GM12878 (cell line): ENCODE results near the gene LCAT. TPM values are rescaled to one million over a fixed set of nuclear protein-coding genes. Genes with fewer than 3 reads are reported as not detected.

Experiments used
- BHLHE40 ChIP-seq, 2 experiments: fragments of 450-650 bp in 1 of 2; IDR thresholded peaks; 2 replicates each; pipeline ENCODE4 v1.6.1; 2011 to 2017; ENCODE audit warnings: low read depth in 2 of 2, borderline replicate concordance in 1 of 2, improper control_type of control experiment in 1 of 2, low read length in 1 of 2, mild to moderate bottlenecking in 1 of 2
- CBFB ChIP-seq: IDR thresholded peaks from 2 replicates; pipeline ENCODE4 v1.6.1; 2016; ENCODE audit warnings: antibody characterized with exemption, low read depth
- CBX3 ChIP-seq: fragments of 200-600 bp; sonication (generic); IDR thresholded peaks from 2 replicates; pipeline ENCODE4 v1.6.1; 2016; ENCODE audit warnings: low read depth, borderline replicate concordance
- CBX5 ChIP-seq: sonication (generic); IDR thresholded peaks from 2 replicates; pipeline ENCODE4 v1.6.1; 2016; ENCODE audit warnings: low read depth, moderate library complexity, mild to moderate bottlenecking, inconsistent platforms
- EP300 ChIP-seq, 2 experiments: fragments of 150-350 bp in 1 of 2; IDR thresholded peaks; 2 replicates each; pipeline ENCODE4 v1.6.1; 2011 to 2012; ENCODE audit warnings: low read depth in 2 of 2, low read length in 2 of 2, borderline replicate concordance in 1 of 2, improper control_type of control experiment in 1 of 2, inconsistent platforms in 1 of 2; ENCODE audit not compliant: control insufficient read depth in 1 of 2
- NFYB ChIP-seq: IDR thresholded peaks from 2 replicates; pipeline ENCODE4 v1.6.1; 2011; ENCODE audit warnings: low read depth, mild to moderate bottlenecking, low read length, improper control_type of control experiment, moderate library complexity; ENCODE audit not compliant: insufficient read depth
- NRF1 ChIP-seq: conservative IDR thresholded peaks from 2 replicates; pipeline ENCODE4 v1.6.1; 2011; ENCODE audit warnings: mild to moderate bottlenecking, low read depth, low read length, improper control_type of control experiment
- POLR2AphosphoS2 ChIP-seq: IDR thresholded peaks from 2 replicates; pipeline ENCODE4 v1.6.1; 2011; ENCODE audit warnings: low read depth, mild to moderate bottlenecking, low read length, improper control_type of control experiment, moderate library complexity
- POU2F2 ChIP-seq: IDR thresholded peaks from 3 replicates; pipeline ENCODE4 v1.6.1; 2011; ENCODE audit warnings: low read depth, mild to moderate bottlenecking, low read length, borderline replicate concordance
- RAD51 ChIP-seq: fragments of 450-650 bp; IDR thresholded peaks from 2 replicates; pipeline ENCODE4 v1.6.1; 2016; ENCODE audit warnings: moderate library complexity, mild to moderate bottlenecking, inconsistent platforms
- RB1 ChIP-seq: fragments of 450-650 bp; formaldehyde crosslinking; IDR thresholded peaks from 2 replicates; pipeline ENCODE4 v1.6.1; 2017; ENCODE audit warnings: mild to moderate bottlenecking, borderline replicate concordance
- RUNX3 ChIP-seq: IDR thresholded peaks from 2 replicates; pipeline ENCODE4 v1.6.1; 2012; ENCODE audit warnings: low read length, inconsistent platforms
- SIX5 ChIP-seq: IDR thresholded peaks from 2 replicates; pipeline ENCODE4 v1.6.1; 2011; ENCODE audit warnings: mild to moderate bottlenecking, low read depth, low read length, moderate library complexity; ENCODE audit not compliant: severe bottlenecking
- SMC3 ChIP-seq: IDR thresholded peaks from 2 replicates; pipeline ENCODE4 v1.6.1; 2011; ENCODE audit warnings: low read length, improper control_type of control experiment, borderline replicate concordance
- SREBF2 ChIP-seq: IDR thresholded peaks from 2 replicates; pipeline ENCODE4 v1.6.1; 2012; ENCODE audit warnings: mild to moderate bottlenecking, low read length
- TAF1 ChIP-seq: IDR thresholded peaks from 2 replicates; pipeline ENCODE4 v1.6.1; 2011; ENCODE audit warnings: mild to moderate bottlenecking, low read depth, low read length, borderline replicate concordance
- ZBED1 ChIP-seq: IDR thresholded peaks from 2 replicates; pipeline ENCODE4 v1.6.1; 2016; ENCODE audit warnings: borderline replicate concordance
- ZNF384 ChIP-seq: IDR thresholded peaks from 2 replicates; pipeline ENCODE4 v1.6.1; 2012; ENCODE audit warnings: low read depth, mild to moderate bottlenecking, low read length, improper control_type of control experiment, borderline replicate concordance
- polyA plus RNA-seq, 11 experiments: library from polyadenylated mRNA; depleted of rRNA in 4 of 11; unstranded in 6 of 11; stranded (reverse) in 5 of 11; fragments of >200 nt; fragmentation: Nextera tagmentation in 4 of 11; fragmentation: Illumina TruSeq in 1 of 11; extraction: Ambion mirVana in 4 of 11; extraction: Trizol in 1 of 11; gene quantifications; 1 replicate in 1 of 11; 2 replicates in 10 of 11; pipeline versions ENCODE4 v1.2.1 to v1.2.3, GENCODE V29; 2011 to 2016; ENCODE audit warnings: inconsistent platforms in 2 of 11, missing spikeins in 2 of 11, low read depth in 1 of 11
- total RNA-seq, 4 experiments: library from RNA; depleted of rRNA in 3 of 4; stranded (reverse); fragments of >200 nt in 3 of 4; fragmentation: Illumina TruSeq in 1 of 4; extraction: Trizol in 1 of 4; gene quantifications; 2 replicates each; pipeline versions ENCODE4 v1.2.1 to v1.2.3, GENCODE V29; 2013 to 2021
- TF ChIP-seq, protein P1 (sequence below): fragments of 450-650 bp; IDR thresholded peaks from 2 replicates; pipeline ENCODE4 v1.6.1; 2017; ENCODE audit warnings: borderline replicate concordance
- TF ChIP-seq, protein P2 (sequence below): fragments of 450-650 bp; conservative IDR thresholded peaks from 2 replicates; pipeline ENCODE4 v1.6.1; 2017; ENCODE audit warnings: mild to moderate bottlenecking, moderate library complexity
- TF ChIP-seq, protein P3 (sequence below): fragments of 450-650 bp; formaldehyde crosslinking; IDR thresholded peaks from 2 replicates; pipeline ENCODE4 v1.4.0; 2022; ENCODE audit warnings: mild to moderate bottlenecking, moderate library complexity
- TF ChIP-seq, protein P4 (sequence below): IDR thresholded peaks from 2 replicates; pipeline ENCODE4 v1.6.1; 2011; ENCODE audit warnings: low read depth, low read length, improper control_type of control experiment, borderline replicate concordance

Gene LCAT
- total and polyA plus RNA-seq, 10 of the 15 experiments (the other 5 are each of a cell fraction or from before 2014, with no cell fraction given) = 0.61 to 11.7 (median 3.3) TPM

DNA sequence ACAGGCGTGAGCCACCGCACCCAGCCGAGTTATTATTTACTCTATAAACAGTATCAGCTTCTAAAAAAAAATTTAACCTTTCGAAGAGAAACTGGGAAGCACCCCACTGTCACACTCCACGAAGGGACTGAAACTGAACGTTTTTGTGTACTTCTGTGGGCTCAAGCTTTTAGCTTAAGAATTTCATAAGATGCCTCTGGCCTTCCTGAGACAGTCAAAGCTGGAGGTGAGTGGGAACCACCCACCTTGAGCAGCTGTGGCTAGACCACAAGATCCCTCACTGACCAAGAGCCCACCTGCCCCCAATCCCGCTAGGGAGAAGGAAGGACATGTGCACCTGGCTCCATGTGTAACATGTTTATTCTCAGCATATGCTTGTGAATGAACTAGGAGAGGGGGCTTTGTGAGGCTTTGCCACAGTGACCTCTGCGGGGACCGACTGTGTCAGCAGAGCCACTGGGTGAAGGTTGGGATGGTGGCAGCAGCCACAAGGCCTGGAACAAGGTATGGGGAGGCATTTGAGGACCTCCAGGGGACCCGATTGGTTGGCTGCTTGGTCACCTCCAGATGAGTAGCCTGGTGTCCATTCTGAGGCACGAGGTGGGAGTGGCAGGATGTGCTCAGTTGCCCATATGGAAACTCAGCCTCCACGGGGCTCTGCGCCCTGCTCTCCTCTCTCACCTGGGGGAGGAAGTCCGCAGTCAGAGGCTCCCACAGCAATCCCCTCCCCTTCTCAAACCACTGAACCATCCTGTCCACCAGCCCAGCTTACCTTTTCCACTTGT, 31.6 kb upstream of the LCAT start (continued):
- peak; percentile 33; the same call in 1 of the 2 replicates for TF ChIP-seq NFYB
- TF ChIP-seq ZBED1 = 0 out of 2 replicates have a peak, but pooled peaks have one; percentile 30
- TF ChIP-seq CBX5 = no peak
- TF ChIP-seq SREBF2 = no peak
- TF ChIP-seq NRF1 = no peak
- no peak for TF ChIP-seq CBX3
- TF ChIP-seq TAF1 = no peak; the same call in 1 of the 2 replicates
- TF ChIP-seq POU2F2 = no peak
- no peak for TF ChIP-seq RAD51
- no peak for TF ChIP-seq ZNF384
- TF ChIP-seq, protein P1, sequence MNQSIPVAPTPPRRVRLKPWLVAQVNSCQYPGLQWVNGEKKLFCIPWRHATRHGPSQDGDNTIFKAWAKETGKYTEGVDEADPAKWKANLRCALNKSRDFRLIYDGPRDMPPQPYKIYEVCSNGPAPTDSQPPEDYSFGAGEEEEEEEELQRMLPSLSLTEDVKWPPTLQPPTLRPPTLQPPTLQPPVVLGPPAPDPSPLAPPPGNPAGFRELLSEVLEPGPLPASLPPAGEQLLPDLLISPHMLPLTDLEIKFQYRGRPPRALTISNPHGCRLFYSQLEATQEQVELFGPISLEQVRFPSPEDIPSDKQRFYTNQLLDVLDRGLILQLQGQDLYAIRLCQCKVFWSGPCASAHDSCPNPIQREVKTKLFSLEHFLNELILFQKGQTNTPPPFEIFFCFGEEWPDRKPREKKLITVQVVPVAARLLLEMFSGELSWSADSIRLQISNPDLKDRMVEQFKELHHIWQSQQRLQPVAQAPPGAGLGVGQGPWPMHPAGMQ = no peak
- no peak for TF ChIP-seq RB1
- TF ChIP-seq, protein P2, sequence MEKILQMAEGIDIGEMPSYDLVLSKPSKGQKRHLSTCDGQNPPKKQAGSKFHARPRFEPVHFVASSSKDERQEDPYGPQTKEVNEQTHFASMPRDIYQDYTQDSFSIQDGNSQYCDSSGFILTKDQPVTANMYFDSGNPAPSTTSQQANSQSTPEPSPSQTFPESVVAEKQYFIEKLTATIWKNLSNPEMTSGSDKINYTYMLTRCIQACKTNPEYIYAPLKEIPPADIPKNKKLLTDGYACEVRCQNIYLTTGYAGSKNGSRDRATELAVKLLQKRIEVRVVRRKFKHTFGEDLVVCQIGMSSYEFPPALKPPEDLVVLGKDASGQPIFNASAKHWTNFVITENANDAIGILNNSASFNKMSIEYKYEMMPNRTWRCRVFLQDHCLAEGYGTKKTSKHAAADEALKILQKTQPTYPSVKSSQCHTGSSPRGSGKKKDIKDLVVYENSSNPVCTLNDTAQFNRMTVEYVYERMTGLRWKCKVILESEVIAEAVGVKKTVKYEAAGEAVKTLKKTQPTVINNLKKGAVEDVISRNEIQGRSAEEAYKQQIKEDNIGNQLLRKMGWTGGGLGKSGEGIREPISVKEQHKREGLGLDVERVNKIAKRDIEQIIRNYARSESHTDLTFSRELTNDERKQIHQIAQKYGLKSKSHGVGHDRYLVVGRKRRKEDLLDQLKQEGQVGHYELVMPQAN = no peak
- peak; percentile 98 for TF ChIP-seq RUNX3
- TF ChIP-seq BHLHE40 (IDR thresholded peaks at IDR 0.05; ENCODE audit: borderline replicate concordance in 1 of 2, low read depth in 2 of 2, low read length in 1 of 2) = no peak
- TF ChIP-seq, protein P3, sequence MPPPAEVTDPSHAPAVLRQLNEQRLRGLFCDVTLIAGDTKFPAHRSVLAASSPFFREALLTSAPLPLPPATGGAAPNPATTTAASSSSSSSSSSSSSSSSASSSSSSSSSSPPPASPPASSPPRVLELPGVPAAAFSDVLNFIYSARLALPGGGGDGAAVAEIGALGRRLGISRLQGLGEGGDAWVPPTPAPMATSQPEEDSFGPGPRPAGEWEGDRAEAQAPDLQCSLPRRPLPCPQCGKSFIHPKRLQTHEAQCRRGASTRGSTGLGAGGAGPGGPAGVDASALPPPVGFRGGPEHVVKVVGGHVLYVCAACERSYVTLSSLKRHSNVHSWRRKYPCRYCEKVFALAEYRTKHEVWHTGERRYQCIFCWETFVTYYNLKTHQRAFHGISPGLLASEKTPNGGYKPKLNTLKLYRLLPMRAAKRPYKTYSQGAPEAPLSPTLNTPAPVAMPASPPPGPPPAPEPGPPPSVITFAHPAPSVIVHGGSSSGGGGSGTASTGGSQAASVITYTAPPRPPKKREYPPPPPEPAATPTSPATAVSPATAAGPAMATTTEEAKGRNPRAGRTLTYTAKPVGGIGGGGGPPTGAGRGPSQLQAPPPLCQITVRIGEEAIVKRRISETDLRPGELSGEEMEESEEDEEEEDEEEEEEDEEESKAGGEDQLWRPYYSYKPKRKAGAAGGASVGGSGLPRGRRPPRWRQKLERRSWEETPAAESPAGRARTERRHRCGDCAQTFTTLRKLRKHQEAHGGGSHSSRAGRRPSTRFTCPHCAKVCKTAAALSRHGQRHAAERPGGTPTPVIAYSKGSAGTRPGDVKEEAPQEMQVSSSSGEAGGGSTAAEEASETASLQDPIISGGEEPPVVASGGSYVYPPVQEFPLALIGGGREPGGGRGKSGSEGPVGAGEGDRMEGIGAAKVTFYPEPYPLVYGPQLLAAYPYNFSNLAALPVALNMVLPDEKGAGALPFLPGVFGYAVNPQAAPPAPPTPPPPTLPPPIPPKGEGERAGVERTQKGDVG (CRISPR knock-in tag) = no peak
- TF ChIP-seq CBFB = peak; percentile 68; the same call in 1 of the 2 replicates
- no peak for TF ChIP-seq EP300 (IDR thresholded peaks at IDR 0.05; ENCODE audit: borderline replicate concordance in 1 of 2, control insufficient read depth in 1 of 2, low read depth in 2 of 2, low read length in 2 of 2)
- no peak for TF ChIP-seq SMC3
- TF ChIP-seq SIX5 = no peak
- TF ChIP-seq, protein P4, sequence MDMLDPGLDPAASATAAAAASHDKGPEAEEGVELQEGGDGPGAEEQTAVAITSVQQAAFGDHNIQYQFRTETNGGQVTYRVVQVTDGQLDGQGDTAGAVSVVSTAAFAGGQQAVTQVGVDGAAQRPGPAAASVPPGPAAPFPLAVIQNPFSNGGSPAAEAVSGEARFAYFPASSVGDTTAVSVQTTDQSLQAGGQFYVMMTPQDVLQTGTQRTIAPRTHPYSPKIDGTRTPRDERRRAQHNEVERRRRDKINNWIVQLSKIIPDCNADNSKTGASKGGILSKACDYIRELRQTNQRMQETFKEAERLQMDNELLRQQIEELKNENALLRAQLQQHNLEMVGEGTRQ = no peak
- no peak for TF ChIP-seq POLR2AphosphoS2
